Lung microvascular endothelial cell (primary cell): ENCODE results near the gene HDHD3. TPM values are rescaled to one million over a fixed set of nuclear protein-coding genes. Genes with fewer than 3 reads are reported as not detected.
"Not testable (repeated sequence)": the region's sequence is repeated elsewhere in the genome, so short reads cannot be mapped to it uniquely, and the experiment has no call there.

ENCODE experiments used
- DNase-seq, 2 donors: peaks; one replicate each; pipeline versions ENCODE4 v3.0.0 to v3.0.0-alpha.2; 2010; ENCODE audit warnings: low read depth in 2 of 2
- total RNA-seq: library from RNA; depleted of rRNA; stranded (reverse); fragments of >200 nt; gene quantifications from 2 replicates; pipeline ENCODE4 v1.2.1, GENCODE V29; 2014

HDHD3 gene
- total RNA-seq, 1 donor from 2014 or later, result 8.9 TPM

- no peak for DNase-seq
Observed at GRCh38 chr9:113390192-113390960, 13.6 kb upstream of the HDHD3 start.

GRCh38 chr9:113389451-113389850 is 12.7 kb upstream of the HDHD3 start:
- no peak for DNase-seq

- no peak for DNase-seq
Observed at GRCh38 chr9:113388833-113389232, 12.0 kb upstream of the HDHD3 start.

- no peak for DNase-seq
Observed at GRCh38 chr9:113387560-113388230, 10.9 kb upstream of the HDHD3 start.

- DNase-seq, result no peak
Observed at GRCh38 chr9:113386571-113387393, 10.0 kb upstream of the HDHD3 start.

GRCh38 chr9:113381909-113382411 is 5.2 kb upstream of the HDHD3 start:
- DNase-seq, result no peak

- not testable (repeated sequence) for DNase-seq
Observed at GRCh38 chr9:113381441-113381840, 4.7 kb upstream of the HDHD3 start.

- no peak for DNase-seq
Observed at GRCh38 chr9:113380869-113381378, 4.1 kb upstream of the HDHD3 start.

- not testable (repeated sequence) for DNase-seq
Observed at GRCh38 chr9:113379829-113380210, 3.0 kb upstream of the HDHD3 start.

- not testable (repeated sequence) for DNase-seq
Observed at GRCh38 chr9:113379094-113379828, 2.5 kb upstream of the HDHD3 start.

GRCh38 chr9:113375057-113376023 is 1.4 kb downstream of the HDHD3 start:
- DNase-seq, result peak in 1 of 2 donors; percentile 11

GRCh38 chr9:113373676-113374392 is 3.0 kb downstream of the HDHD3 start:
- no peak for DNase-seq

- DNase-seq, result no peak
Observed at GRCh38 chr9:113373256-113373655, 3.5 kb downstream of the HDHD3 start.

GRCh38 chr9:113372059-113372458 is 4.7 kb downstream of the HDHD3 start:
- DNase-seq, result no peak

- DNase-seq, result no peak
Observed at GRCh38 chr9:113370806-113371325, 5.9 kb downstream of the HDHD3 start.

GRCh38 chr9:113369855-113370140 is 7.0 kb downstream of the HDHD3 start:
- no peak for DNase-seq

GRCh38 chr9:113368982-113369854 is 7.6 kb downstream of the HDHD3 start:
- no peak for DNase-seq

GRCh38 chr9:113368348-113368981 is 8.3 kb downstream of the HDHD3 start:
- no peak for DNase-seq
